Natural killer cell (primary cell): ENCODE results near the gene SPATA33. TPM values are rescaled to one million over a fixed set of nuclear protein-coding genes. Genes with fewer than 3 reads are reported as not detected.

ENCODE experiments used
- ATAC-seq, 3 donors: fragments of 150-1000 bp in 2 of 3; fragments of 200-7000 bp in 1 of 3; cut with Tn5 transposase; 1 replicate in 1 of 3; 2 replicates in 2 of 3; pipeline ENCODE4 v1.10.0; 2021; ENCODE audit warnings: mild to moderate bottlenecking in 2 of 3, moderate library complexity in 2 of 3
- DNase-seq, 2 donors: peaks; one replicate each; pipeline versions ENCODE4 v3.0.0 to v3.0.0-alpha.2; 2013 to 2021; ENCODE audit warnings: mixed read lengths in 1 of 2
- H3K27ac ChIP-seq: one replicate; pipeline ENCODE4 v1.5.1; 2013; ENCODE audit warnings: mild to moderate bottlenecking, low read length
- H3K27me3 ChIP-seq: one replicate; pipeline ENCODE4 v1.6.1; 2013; ENCODE audit warnings: low read length; ENCODE audit not compliant: control insufficient read depth, insufficient read depth
- H3K36me3 ChIP-seq: one replicate; pipeline ENCODE4 v1.6.1; 2013; ENCODE audit warnings: low read length; ENCODE audit not compliant: control insufficient read depth, insufficient read depth
- H3K4me1 ChIP-seq: one replicate; pipeline ENCODE4 v1.6.1; 2013; ENCODE audit warnings: low read length; ENCODE audit not compliant: control insufficient read depth, insufficient read depth
- H3K4me3 ChIP-seq: one replicate; pipeline ENCODE4 v1.5.1; 2013; ENCODE audit warnings: low read length
- H3K9me3 ChIP-seq: one replicate; pipeline ENCODE4 v1.6.1; 2013; ENCODE audit warnings: low read length; ENCODE audit not compliant: control insufficient read depth, insufficient read depth
- H3K27ac Mint-ChIP-seq, 2 donors: one replicate each; pipeline ENCODE4 v1.8.0; 2022; ENCODE audit warnings: mild to moderate bottlenecking in 2 of 2, mixed read lengths in 2 of 2, moderate library complexity in 1 of 2
- H3K27me3 Mint-ChIP-seq, 2 donors: one replicate each; pipeline ENCODE4 v1.8.0; 2022; ENCODE audit warnings: low read depth in 2 of 2, mixed read lengths in 2 of 2
- H3K36me3 Mint-ChIP-seq: one replicate; pipeline ENCODE4 v1.8.0; 2022; ENCODE audit warnings: mixed read lengths
- H3K4me1 Mint-ChIP-seq, 2 donors: one replicate each; pipeline ENCODE4 v1.8.0; 2022; ENCODE audit warnings: mixed read lengths in 2 of 2
- H3K4me3 Mint-ChIP-seq: one replicate; pipeline ENCODE4 v1.8.0; 2022; ENCODE audit warnings: mild to moderate bottlenecking, moderate library complexity, mixed read lengths
- H3K9me3 Mint-ChIP-seq, 2 donors: one replicate each; pipeline ENCODE4 v1.8.0; 2022; ENCODE audit warnings: mixed read lengths in 2 of 2
- CTCF ChIP-seq: fragments of 200-600 bp; IDR thresholded peaks from one replicate; pipeline ENCODE4 v1.8.0; 2022; ENCODE audit warnings: antibody characterized with exemption
- WGBS: methylation state at CpG from one replicate; pipeline ENCODE4 v1.1.7; 2013; ENCODE audit warnings: missing lambda C conversion rate; ENCODE audit not compliant: insufficient coverage; 5-methylcytosine and 5-hydroxymethylcytosine counted together
- intact Hi-C: fragments of 100-400 bp; cut with micrococcal nuclease; formaldehyde crosslinking; loops from one replicate; pipeline ENCODE4 v1.14.2; 2022
- total RNA-seq, 4 donors: library from RNA; stranded (reverse); fragments of 120-200 nt in 1 of 4; gene quantifications; one replicate each; pipeline versions ENCODE4 v1.2.3 to v1.2.4, GENCODE V29; 2013 to 2022

The SPATA33 gene
- total RNA-seq, 3 donors from 2014 or later (not counting 1 experiment from before 2014, with no cell fraction given) = 6.5 to 11.9 (median 8.4) TPM

GRCh38 chr16:89710709-89711564 lies 53.3 kb downstream of the SPATA33 start:
- Histone ChIP-seq H3K9me3 (no peaks in the 10 kb centered on the region), H3K4me3 (no peak overlapping the region), H3K27me3 (no peaks in the 10 kb centered on the region), H3K27ac (no peak overlapping the region), H3K36me3 (no peaks in the 10 kb centered on the region), H3K4me1 (peaks cover 23% of the 10 kb centered on the region)
- Mint-ChIP-seq H3K4me3 (no peak overlapping the region), H3K9me3 (no peaks in the 10 kb centered on the region), H3K4me1 (peaks cover 3% of the 10 kb centered on the region in 2 donors), H3K27me3 (no peaks in the 10 kb centered on the region), H3K27ac (no peak overlapping the region), H3K36me3 (no peaks in the 10 kb centered on the region)
- ATAC-seq (no peak), DNase-seq (no peak)
- 94% methylated on average over 63 of the region's 63 CpGs for WGBS
- intact Hi-C loops = no loop called here
- no peak for TF ChIP-seq CTCF

GRCh38 chr16:89711601-89712273 lies 54.1 kb downstream of the SPATA33 start:
- no peak overlapping the region for H3K4me3 Mint-ChIP-seq
- Histone ChIP-seq H3K9me3 (no peaks in the 10 kb centered on the region), H3K4me3 (peak overlapping the region; percentile 24), H3K27me3 (no peaks in the 10 kb centered on the region), H3K4me1 (peaks cover 19% of the 10 kb centered on the region), H3K27ac (no peak overlapping the region), H3K36me3 (no peaks in the 10 kb centered on the region)
- H3K4me1 Mint-ChIP-seq = no peaks in the 10 kb centered on the region
- intact Hi-C loops = no loop called here
- 4% methylated on average over 44 of the region's 48 CpGs for WGBS
- H3K36me3 Mint-ChIP-seq = no peaks in the 10 kb centered on the region
- H3K27me3 Mint-ChIP-seq = no peaks in the 10 kb centered on the region
- no peaks in the 10 kb centered on the region for H3K9me3 Mint-ChIP-seq
- DNase-seq (peak; percentile 50 to 85), ATAC-seq (peak; percentile 94 to 97 (median 95))
- H3K27ac Mint-ChIP-seq = no peak overlapping the region
- TF ChIP-seq CTCF = no peak

- Mint-ChIP-seq H3K9me3 (no peaks in the 10 kb centered on the region), H3K4me3 (peak overlapping the region; percentile 53), H3K27ac (no peak overlapping the region), H3K27me3 (no peaks in the 10 kb centered on the region), H3K4me1 (peaks cover 0 to 3% of the 10 kb centered on the region in 2 donors), H3K36me3 (no peaks in the 10 kb centered on the region)
- peak overlapping the region; percentile 18 for H3K4me3 ChIP-seq
- no peaks in the 10 kb centered on the region for H3K9me3 ChIP-seq
- intact Hi-C loops = no loop called here
- ATAC-seq (no peak), DNase-seq (no peak)
- no peaks in the 10 kb centered on the region for H3K27me3 ChIP-seq
- H3K4me1 ChIP-seq = peaks cover 19% of the 10 kb centered on the region
- no peak for TF ChIP-seq CTCF
- H3K27ac ChIP-seq = no peak overlapping the region
- H3K36me3 ChIP-seq = no peaks in the 10 kb centered on the region
- 13% methylated on average over 18 of the region's 22 CpGs for WGBS
Observed at GRCh38 chr16:89712274-89712781, 54.7 kb downstream of the SPATA33 start.
